HuH-7.5 (cell line): Measurements from ENCODE around the gene KCNE1.
"Not testable (repeated sequence)": the region's sequence is repeated elsewhere in the genome, so short reads cannot be mapped to it uniquely, and the experiment has no call there.

Experiments used
- DNase-seq: peaks from one replicate; pipeline ENCODE4 v3.0.0; 2011; ENCODE audit warnings: low spot score

KCNE1 gene

GRCh38 chr21:34511787-34512455 is at the start of gene KCNE1:
TSS of gene KCNE1 (minus strand) at chr21:34512210. CDS start at chr21:34449634, 62,576 bp downstream.
- no peak for DNase-seq

- DNase-seq: no peak
Observed at GRCh38 chr21:34561806-34562205, 49.8 kb upstream of the KCNE1 start.

- no peak for DNase-seq
Observed at GRCh38 chr21:34560609-34561008, 48.6 kb upstream of the KCNE1 start.

GRCh38 chr21:34560021-34560420 is 48.0 kb upstream of the KCNE1 start:
- no peak for DNase-seq

- no peak for DNase-seq
Observed at GRCh38 chr21:34559089-34559631, 47.1 kb upstream of the KCNE1 start.

GRCh38 chr21:34558166-34558565 is 46.2 kb upstream of the KCNE1 start:
- DNase-seq: no peak

GRCh38 chr21:34557261-34557660 is 45.3 kb upstream of the KCNE1 start:
- no peak for DNase-seq

- not testable (repeated sequence) for DNase-seq
Observed at GRCh38 chr21:34554670-34555069, 42.7 kb upstream of the KCNE1 start.

GRCh38 chr21:34554227-34554626 is 42.2 kb upstream of the KCNE1 start:
- no peak for DNase-seq

GRCh38 chr21:34553151-34553952 is 41.3 kb upstream of the KCNE1 start:
- DNase-seq: no peak

- DNase-seq: no peak
Observed at GRCh38 chr21:34552360-34553098, 40.5 kb upstream of the KCNE1 start.

GRCh38 chr21:34550182-34550799 is 38.3 kb upstream of the KCNE1 start:
- DNase-seq: no peak

GRCh38 chr21:34548781-34549376 is 36.9 kb upstream of the KCNE1 start:
- no peak for DNase-seq

- no peak for DNase-seq
Observed at GRCh38 chr21:34546542-34546941, 34.5 kb upstream of the KCNE1 start.

- DNase-seq: no peak
Observed at GRCh38 chr21:34545079-34545884, 33.3 kb upstream of the KCNE1 start.

- DNase-seq: no peak
Observed at GRCh38 chr21:34544032-34544496, 32.1 kb upstream of the KCNE1 start.

GRCh38 chr21:34543017-34543416 is 31.0 kb upstream of the KCNE1 start:
- DNase-seq: no peak

- no peak for DNase-seq
Observed at GRCh38 chr21:34540206-34540605, 28.2 kb upstream of the KCNE1 start.

- DNase-seq: no peak
Observed at GRCh38 chr21:34537838-34538237, 25.8 kb upstream of the KCNE1 start.

- no peak for DNase-seq
Observed at GRCh38 chr21:34536820-34537219, 24.8 kb upstream of the KCNE1 start.

- DNase-seq: no peak
Observed at GRCh38 chr21:34536311-34536710, 24.3 kb upstream of the KCNE1 start.
